ENCODE results near the gene TMX4. TPM values are rescaled to one million over a fixed set of nuclear protein-coding genes. Genes with fewer than 3 reads are reported as not detected.
A peak's percentile ranks its signal among the peaks of the same experiment; 100 is the strongest.

The TMX4 gene
- total RNA-seq, 1 experiment from 2014 or later = 61.4 TPM

- no peak for DNase-seq (ENCODE audit: extremely low read depth, low read depth)
Measured at GRCh38 chr20:8020314-8021079, 936 bp upstream of the TMX4 start.

GRCh38 chr20:8019998-8020247, 362 bp upstream of the TMX4 start:
- DNase-seq (ENCODE audit: extremely low read depth, low read depth) = no peak

- peak; percentile 48 for DNase-seq (ENCODE audit: extremely low read depth, low read depth)
Measured at GRCh38 chr20:8018958-8019245, 659 bp downstream of the TMX4 start.

GRCh38 chr20:8012724-8013123, 6.8 kb downstream of the TMX4 start:
- no peak for DNase-seq (ENCODE audit: extremely low read depth, low read depth)

- DNase-seq (ENCODE audit: extremely low read depth, low read depth) = no peak
Measured at GRCh38 chr20:8008733-8009132, 10.8 kb downstream of the TMX4 start.

GRCh38 chr20:8007490-8007889, 12.1 kb downstream of the TMX4 start:
- no peak for DNase-seq (ENCODE audit: extremely low read depth, low read depth)

- no peak for DNase-seq (ENCODE audit: extremely low read depth, low read depth)
Measured at GRCh38 chr20:8005575-8006366, 13.8 kb downstream of the TMX4 start.

GRCh38 chr20:8005033-8005432, 14.5 kb downstream of the TMX4 start:
- DNase-seq (ENCODE audit: extremely low read depth, low read depth) = no peak

GRCh38 chr20:8002056-8002455, 17.5 kb downstream of the TMX4 start:
- no peak for DNase-seq (ENCODE audit: extremely low read depth, low read depth)

GRCh38 chr20:8000796-8001195, 18.8 kb downstream of the TMX4 start:
- DNase-seq (ENCODE audit: extremely low read depth, low read depth) = no peak

GRCh38 chr20:7996898-7997297, 22.7 kb downstream of the TMX4 start:
- no peak for DNase-seq (ENCODE audit: extremely low read depth, low read depth)

- no peak for DNase-seq (ENCODE audit: extremely low read depth, low read depth)
Measured at GRCh38 chr20:7994809-7995208, 24.8 kb downstream of the TMX4 start.

GRCh38 chr20:7993703-7994102, 25.9 kb downstream of the TMX4 start:
- no peak for DNase-seq (ENCODE audit: extremely low read depth, low read depth)

- DNase-seq (ENCODE audit: extremely low read depth, low read depth) = no peak
Measured at GRCh38 chr20:7993238-7993637, 26.3 kb downstream of the TMX4 start.

- no peak for DNase-seq (ENCODE audit: extremely low read depth, low read depth)
Measured at GRCh38 chr20:7990385-7990784, 29.2 kb downstream of the TMX4 start.

GRCh38 chr20:7989379-7989778, 30.2 kb downstream of the TMX4 start:
- no peak for DNase-seq (ENCODE audit: extremely low read depth, low read depth)

- no peak for DNase-seq (ENCODE audit: extremely low read depth, low read depth)
Measured at GRCh38 chr20:7985916-7986315, 33.6 kb downstream of the TMX4 start.

- no peak for DNase-seq (ENCODE audit: extremely low read depth, low read depth)
Measured at GRCh38 chr20:7984192-7984591, 35.4 kb downstream of the TMX4 start.

- no peak for DNase-seq (ENCODE audit: extremely low read depth, low read depth)
Measured at GRCh38 chr20:7981374-7981773, 38.2 kb downstream of the TMX4 start.

- peak; percentile 34 for DNase-seq (ENCODE audit: extremely low read depth, low read depth)
Measured at GRCh38 chr20:7980332-7981046, 39.1 kb downstream of the TMX4 start.

GRCh38 chr20:7977709-7978108, 41.9 kb downstream of the TMX4 start:
- DNase-seq (ENCODE audit: extremely low read depth, low read depth) = no peak

GRCh38 chr20:7975851-7976414, 43.6 kb downstream of the TMX4 start:
- no peak for DNase-seq (ENCODE audit: extremely low read depth, low read depth)
